IPS-15b (cell line): ENCODE results near the gene PARVA.
"Not testable (repeated sequence)": the region's sequence is repeated elsewhere in the genome, so short reads cannot be mapped to it uniquely, and the experiment has no call there.

Experiments
- H3K27me3 ChIP-seq: one replicate; pipeline ENCODE4 v1.6.1; 2013; ENCODE audit warnings: low read length; ENCODE audit not compliant: control insufficient read depth, insufficient read depth
- H3K36me3 ChIP-seq: one replicate; pipeline ENCODE4 v1.6.1; 2013; ENCODE audit warnings: low read length; ENCODE audit not compliant: control insufficient read depth, insufficient read depth
- H3K4me1 ChIP-seq: one replicate; pipeline ENCODE4 v1.6.1; 2013; ENCODE audit warnings: mild to moderate bottlenecking, low read length; ENCODE audit not compliant: control insufficient read depth, insufficient read depth
- H3K4me3 ChIP-seq: one replicate; pipeline ENCODE4 v1.5.1; 2013; ENCODE audit warnings: low read depth, low read length
- H3K9ac ChIP-seq: one replicate; pipeline ENCODE4 v1.6.1; 2013; ENCODE audit warnings: low read depth, mild to moderate bottlenecking, low read length
- H3K9me3 ChIP-seq: one replicate; pipeline ENCODE4 v1.6.1; 2013; ENCODE audit warnings: mild to moderate bottlenecking, low read length; ENCODE audit not compliant: control insufficient read depth, insufficient read depth

The PARVA gene

GRCh38 chr11:12377106-12377823 is at the start of gene PARVA:
PARVA (plus strand) TSS chr11:12377571; CDS start chr11:12377648, 77 bp downstream.
- H3K9me3 ChIP-seq = no peaks in the 10 kb centered on the region
- H3K9ac ChIP-seq = peak within 1 kb of the TSS; percentile 75
- H3K36me3 ChIP-seq = no peaks in the 10 kb centered on the region
- H3K27me3 ChIP-seq = peaks cover 19% of the 10 kb centered on the region
- H3K4me3 ChIP-seq = peak within 1 kb of the TSS; percentile 88
- H3K4me1 ChIP-seq = peaks cover 5% of the 10 kb centered on the region

GRCh38 chr11:12329169-12329568 is 48.2 kb upstream of the PARVA start:
- H3K9ac ChIP-seq = no peak overlapping the region
- H3K4me3 ChIP-seq = no peak overlapping the region
- no peaks in the 10 kb centered on the region for H3K27me3 ChIP-seq
- H3K9me3 ChIP-seq = no peaks in the 10 kb centered on the region
- peaks cover 7% of the 10 kb centered on the region for H3K4me1 ChIP-seq
- H3K36me3 ChIP-seq = no peaks in the 10 kb centered on the region

- Histone ChIP-seq H3K4me3 (no peak overlapping the region), H3K9ac (no peak overlapping the region), H3K27me3 (no peaks in the 10 kb centered on the region), H3K9me3 (no peaks in the 10 kb centered on the region), H3K4me1 (peaks cover 7% of the 10 kb centered on the region), H3K36me3 (no peaks in the 10 kb centered on the region)
These were observed 47.6 kb upstream of the PARVA start for GRCh38 chr11:12329797-12330196.

- H3K27me3 ChIP-seq = no peaks in the 10 kb centered on the region
- H3K4me3 ChIP-seq = no peak overlapping the region
- H3K4me1 ChIP-seq = peaks cover 7% of the 10 kb centered on the region
- no peak overlapping the region for H3K9ac ChIP-seq
- H3K9me3 ChIP-seq = no peaks in the 10 kb centered on the region
- no peaks in the 10 kb centered on the region for H3K36me3 ChIP-seq
These were observed 46.7 kb upstream of the PARVA start for GRCh38 chr11:12330485-12331231.

GRCh38 chr11:12331239-12331874 is 46.0 kb upstream of the PARVA start:
- Histone ChIP-seq H3K9me3 (no peaks in the 10 kb centered on the region), H3K4me3 (no peak overlapping the region), H3K27me3 (no peaks in the 10 kb centered on the region), H3K4me1 (peaks cover 7% of the 10 kb centered on the region), H3K36me3 (no peaks in the 10 kb centered on the region), H3K9ac (no peak overlapping the region)

GRCh38 chr11:12343526-12343925 is 33.8 kb upstream of the PARVA start:
- Histone ChIP-seq H3K9ac (no peak overlapping the region), H3K4me1 (no peaks in the 10 kb centered on the region), H3K36me3 (no peaks in the 10 kb centered on the region), H3K27me3 (no peaks in the 10 kb centered on the region), H3K4me3 (no peak overlapping the region), H3K9me3 (no peaks in the 10 kb centered on the region)

DNA sequence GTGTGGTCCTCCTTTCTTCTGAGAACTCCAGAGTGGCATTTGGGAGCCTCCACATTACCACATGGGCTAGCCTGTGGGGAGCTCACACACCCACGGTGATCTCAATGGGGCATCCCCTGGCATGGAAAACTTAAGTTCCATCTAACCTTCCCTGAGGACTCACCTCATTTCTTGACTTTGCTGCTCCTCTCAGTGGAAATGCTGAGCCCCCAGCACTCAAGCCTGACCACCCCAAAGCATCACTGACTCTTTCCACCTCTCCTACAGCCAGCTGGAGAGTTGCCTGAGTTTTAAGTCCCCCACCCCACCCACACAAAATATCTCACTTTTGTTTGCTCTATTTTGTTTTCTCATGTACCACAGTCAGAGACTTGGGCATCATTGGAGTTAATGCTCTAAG is 23.8 kb upstream of the PARVA start:
- H3K9ac ChIP-seq = no peak overlapping the region
- H3K36me3 ChIP-seq = no peaks in the 10 kb centered on the region
- H3K4me3 ChIP-seq = no peak overlapping the region
- no peaks in the 10 kb centered on the region for H3K9me3 ChIP-seq
- H3K4me1 ChIP-seq = no peaks in the 10 kb centered on the region
- no peaks in the 10 kb centered on the region for H3K27me3 ChIP-seq

GRCh38 chr11:12354750-12355545 is 22.4 kb upstream of the PARVA start:
- no peaks in the 10 kb centered on the region for H3K27me3 ChIP-seq

DNA sequence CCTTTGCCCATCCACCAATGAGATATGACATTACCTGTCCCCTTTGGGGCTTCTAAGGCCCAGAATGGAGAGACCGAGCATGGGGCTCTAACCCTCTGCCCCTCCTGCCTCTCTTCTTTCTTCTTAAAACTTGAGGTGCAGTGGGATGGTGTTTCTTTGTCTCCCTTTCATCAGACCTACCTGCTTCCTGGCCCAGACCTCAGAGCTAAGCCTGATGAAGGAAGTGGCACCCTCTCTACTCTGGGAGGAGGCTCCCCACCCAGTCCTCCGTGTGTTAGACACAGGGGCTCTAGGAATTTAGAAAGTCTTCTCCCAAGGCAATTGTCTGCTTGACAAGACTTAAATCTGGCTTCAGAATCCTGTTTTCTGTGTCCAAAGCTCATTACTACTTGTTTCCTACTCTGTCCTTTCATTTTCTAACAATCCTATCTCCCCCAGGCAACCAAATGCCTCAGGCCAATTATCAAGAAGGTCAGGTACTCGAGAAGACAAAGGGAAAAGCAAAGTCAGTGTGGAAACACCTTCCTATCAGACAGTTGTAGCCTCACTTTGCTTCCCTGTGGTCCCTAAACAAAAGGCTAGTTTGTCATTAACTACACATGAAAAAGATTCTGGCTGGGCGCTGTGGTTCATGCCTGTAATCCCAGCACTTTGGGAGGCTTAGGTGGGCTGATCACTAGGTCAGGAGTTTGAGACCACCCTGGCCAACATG is 20.3 kb upstream of the PARVA start:
- Histone ChIP-seq H3K4me1 (no peaks in the 10 kb centered on the region), H3K9ac (no peak overlapping the region), H3K4me3 (no peak overlapping the region), H3K36me3 (no peaks in the 10 kb centered on the region), H3K9me3 (no peaks in the 10 kb centered on the region), H3K27me3 (no peaks in the 10 kb centered on the region)

More at GRCh38 chr11:12354750-12355545, 22.4 kb upstream of the PARVA start:
- no peaks in the 10 kb centered on the region for H3K9me3 ChIP-seq
- no peak overlapping the region for H3K9ac ChIP-seq
- H3K4me1 ChIP-seq = no peaks in the 10 kb centered on the region
- H3K4me3 ChIP-seq = no peak overlapping the region
- H3K36me3 ChIP-seq = no peaks in the 10 kb centered on the region

- H3K9ac ChIP-seq, H3K4me3 ChIP-seq, H3K4me1 ChIP-seq, H3K27me3 ChIP-seq, H3K9me3 ChIP-seq, H3K36me3 ChIP-seq: not testable (repeated sequence)
These were observed 19.7 kb upstream of the PARVA start for GRCh38 chr11:12357697-12358096.
